ENCODE measurements around the gene VWC2.

VWC2 gene

DNA sequence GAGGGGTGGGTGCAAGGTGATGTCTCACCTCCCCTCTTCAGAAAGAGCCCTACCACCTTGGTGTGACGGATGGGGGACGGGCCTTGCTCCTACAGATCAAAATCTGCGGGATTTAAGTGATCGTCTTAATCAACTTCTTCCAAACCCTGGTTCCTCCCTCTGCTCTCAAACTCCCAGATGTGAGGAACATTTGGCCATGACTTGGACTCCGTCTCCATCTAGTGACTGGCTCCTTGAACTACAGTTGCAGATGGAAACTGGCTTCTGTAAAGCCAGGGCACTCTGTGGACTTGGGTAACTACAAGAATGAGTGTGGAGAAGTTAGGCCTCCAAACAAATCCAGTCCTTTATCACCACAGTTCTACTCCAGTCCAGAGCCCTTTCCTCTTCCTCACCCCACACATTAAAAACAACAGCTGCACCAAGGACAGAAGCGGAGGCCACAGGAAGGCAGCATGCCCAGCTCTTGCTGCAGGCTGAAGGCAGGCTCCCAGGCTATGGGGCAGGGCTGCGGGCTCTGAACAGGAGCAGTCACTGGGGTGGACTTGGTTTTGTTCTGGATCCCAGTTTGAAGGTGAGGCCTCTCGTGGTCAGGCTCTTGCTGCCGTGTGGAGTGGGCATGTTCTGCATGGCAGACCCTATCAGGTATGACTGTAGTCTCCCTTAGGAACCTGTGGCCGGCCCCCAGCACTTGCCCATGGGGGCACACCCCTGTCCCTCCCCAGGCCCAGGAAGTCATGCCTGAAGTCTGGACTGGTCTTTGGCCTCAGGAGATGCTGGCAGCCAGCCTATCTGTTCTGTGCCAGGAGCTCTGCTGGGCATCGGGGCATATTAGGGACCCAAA, 79.4 kb downstream of the VWC2 start:
- no peak for DNase-seq (ENCODE audit: low read depth)

DNA sequence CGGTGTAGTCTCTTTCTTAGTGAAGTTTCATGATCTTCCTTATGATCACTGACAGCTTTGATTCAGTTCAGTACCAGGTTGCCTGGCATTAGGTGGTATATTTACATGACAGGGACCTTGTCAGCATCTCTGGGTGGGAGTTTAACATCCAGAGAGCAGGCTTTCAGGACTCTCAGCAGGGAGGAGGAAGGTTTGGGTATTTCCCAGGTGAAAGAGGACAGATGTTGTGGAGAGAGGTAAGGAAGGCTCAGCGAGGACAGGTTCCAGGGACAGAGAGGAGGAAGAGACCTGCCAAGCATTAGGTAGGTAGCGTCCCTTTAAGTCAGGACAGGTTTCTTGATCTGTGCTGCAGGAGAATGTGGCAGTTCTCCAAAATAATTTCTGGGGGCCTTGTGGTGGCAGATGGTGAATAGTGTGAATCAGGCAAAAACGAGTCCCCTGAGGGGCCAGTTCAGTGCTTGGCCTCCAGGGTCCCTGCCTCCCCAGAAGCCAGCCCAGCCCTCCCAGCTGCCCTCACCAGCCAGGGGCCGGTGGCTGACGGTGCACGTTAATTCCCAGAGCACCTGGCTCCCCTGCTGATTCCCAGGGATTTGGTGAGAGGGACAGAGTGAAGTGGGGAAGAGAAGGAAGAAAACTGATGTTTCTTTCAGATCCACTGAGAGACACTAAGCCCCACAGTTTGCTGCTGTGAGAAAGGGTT, 82.0 kb downstream of the VWC2 start:
- no peak for DNase-seq (ENCODE audit: low read depth)

DNA sequence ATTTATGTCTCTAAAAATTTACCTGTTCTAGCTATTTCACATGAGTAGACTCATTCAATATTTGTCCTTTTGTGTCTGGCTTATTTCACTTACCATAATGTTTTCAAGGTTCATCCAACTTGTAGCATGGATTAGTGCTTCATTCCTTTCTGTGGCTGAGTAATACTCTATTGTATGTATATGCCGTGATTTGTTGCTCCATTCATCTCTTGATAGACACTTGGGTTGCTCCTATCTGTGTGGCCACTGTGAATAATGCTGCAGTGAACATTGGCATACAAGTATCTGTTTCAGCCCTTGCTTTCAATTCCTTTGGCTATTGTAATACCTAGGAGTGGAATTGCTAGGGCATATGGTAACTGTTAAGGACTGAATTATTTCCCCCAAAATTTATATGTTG, 86.9 kb downstream of the VWC2 start:
- DNase-seq (ENCODE audit: low read depth): no peak

DNA sequence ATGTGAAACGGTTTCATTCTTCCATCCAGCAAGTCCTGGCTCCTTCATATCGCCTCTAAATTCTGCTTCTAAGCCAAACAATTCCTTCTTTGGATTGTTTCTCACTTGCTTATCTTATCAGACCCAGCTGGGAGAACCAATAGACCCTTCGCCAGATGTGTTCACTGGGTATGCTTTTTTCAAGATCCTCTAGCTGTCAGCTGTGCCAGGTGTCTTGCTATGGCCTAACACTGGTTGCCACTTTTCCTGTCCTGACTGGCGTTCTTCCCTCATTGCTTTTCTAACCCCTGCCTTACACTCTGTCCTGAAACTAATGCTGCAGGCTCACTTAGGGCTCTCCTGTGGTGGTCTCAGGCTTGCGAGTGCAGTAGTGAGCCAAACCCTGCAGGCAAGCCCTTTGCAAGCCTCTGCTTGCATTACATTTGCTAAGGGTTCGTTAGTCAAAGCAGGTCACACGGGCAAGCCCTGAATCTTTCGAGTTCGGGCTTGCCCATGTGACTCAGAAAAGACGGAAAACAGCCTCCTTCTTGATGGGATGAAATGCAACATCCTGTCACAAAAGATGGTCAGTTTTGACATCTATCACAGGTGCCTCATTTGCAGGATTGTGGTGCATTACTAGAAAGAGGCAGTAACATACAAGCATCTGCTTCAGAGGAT, 92.8 kb downstream of the VWC2 start:
- DNase-seq (ENCODE audit: low read depth): no peak

GRCh38 chr7:49866910-49867309, 93.5 kb downstream of the VWC2 start:
- no peak for DNase-seq (ENCODE audit: low read depth)

GRCh38 chr7:49873420-49873819, 100.0 kb downstream of the VWC2 start:
- no peak for DNase-seq (ENCODE audit: low read depth)

DNA sequence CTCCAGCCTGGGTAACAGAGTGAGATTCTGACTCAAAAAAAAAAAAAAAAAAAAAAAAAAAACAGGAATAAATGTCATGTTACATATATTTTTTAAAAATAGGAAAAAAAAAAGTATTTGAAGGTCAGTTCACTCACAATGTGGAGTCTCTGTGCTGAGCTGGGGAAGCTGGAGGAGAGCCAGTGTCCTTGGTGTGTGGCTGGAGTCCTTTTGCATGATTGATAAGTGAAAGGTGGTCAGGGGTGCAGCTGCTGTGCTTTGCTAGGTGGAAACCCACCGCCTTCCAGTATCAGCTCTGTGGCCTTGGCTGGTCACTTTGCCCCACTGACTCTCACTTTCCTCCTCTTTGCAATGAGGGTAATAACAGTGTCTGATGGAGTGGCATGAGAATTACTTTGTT, 101.9 kb downstream of the VWC2 start:
- no peak for DNase-seq (ENCODE audit: low read depth)

- DNase-seq (ENCODE audit: low read depth): no peak
These were observed 102.8 kb downstream of the VWC2 start for GRCh38 chr7:49876202-49876601.

- no peak for DNase-seq (ENCODE audit: low read depth)
These were observed 104.7 kb downstream of the VWC2 start for GRCh38 chr7:49878089-49878488.

GRCh38 chr7:49878627-49879026, 105.2 kb downstream of the VWC2 start:
- DNase-seq (ENCODE audit: low read depth): no peak

- no peak for DNase-seq (ENCODE audit: low read depth)
These were observed 110.5 kb downstream of the VWC2 start for GRCh38 chr7:49883933-49884332.

DNA sequence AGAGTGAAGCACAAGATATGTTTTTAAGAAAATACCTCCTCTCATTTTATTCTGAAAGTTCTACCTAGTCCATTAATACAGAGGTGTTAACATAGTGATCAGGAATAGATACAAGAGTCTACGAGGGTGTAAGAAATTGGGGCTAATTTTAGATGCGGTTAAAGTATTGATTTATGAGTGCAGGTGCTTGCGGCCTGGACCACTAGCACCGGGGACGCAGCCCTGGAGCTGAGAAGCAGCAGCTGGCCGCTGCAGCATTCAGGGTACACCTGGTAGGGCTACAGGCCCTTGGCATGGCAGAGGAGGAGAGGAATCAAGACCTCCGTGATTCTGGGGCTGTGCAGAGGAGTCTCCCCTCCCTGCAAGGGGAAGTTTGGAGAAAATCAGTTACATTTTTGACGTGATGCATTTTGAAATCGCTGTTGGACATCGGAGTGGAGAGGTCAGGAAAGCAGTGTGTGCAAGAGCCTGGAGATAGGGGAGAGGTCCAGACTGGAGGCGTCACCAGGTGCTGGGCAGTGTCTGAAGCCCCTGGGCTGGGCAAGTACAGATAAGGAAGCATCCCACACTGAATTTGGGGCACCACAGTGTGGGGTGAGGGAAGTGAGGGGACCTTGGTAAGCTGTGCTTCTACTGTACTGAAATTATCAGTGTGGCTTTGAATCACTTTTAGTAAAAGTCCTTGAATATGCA, 112.3 kb downstream of the VWC2 start:
- no peak for DNase-seq (ENCODE audit: low read depth)

DNA sequence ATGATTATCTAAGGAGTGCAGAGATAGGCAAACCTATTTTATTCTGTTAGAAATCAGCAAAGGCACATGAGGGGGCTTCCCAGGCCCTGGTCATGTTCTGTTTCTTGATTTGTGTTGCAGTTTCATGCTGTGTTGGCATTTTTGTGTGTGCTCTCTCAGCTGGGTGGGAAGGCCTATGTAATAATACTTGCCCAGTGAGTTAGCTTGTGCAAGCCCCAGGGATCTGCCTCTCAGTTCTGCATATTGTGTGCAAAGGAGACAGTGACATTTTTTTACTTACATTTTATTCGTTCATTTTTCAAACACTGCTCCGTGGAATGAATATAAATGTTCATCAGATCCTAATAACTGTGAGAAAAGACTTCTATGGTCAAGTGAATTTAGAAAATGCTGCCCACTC, 119.0 kb downstream of the VWC2 start:
- DNase-seq (ENCODE audit: low read depth): no peak

DNA sequence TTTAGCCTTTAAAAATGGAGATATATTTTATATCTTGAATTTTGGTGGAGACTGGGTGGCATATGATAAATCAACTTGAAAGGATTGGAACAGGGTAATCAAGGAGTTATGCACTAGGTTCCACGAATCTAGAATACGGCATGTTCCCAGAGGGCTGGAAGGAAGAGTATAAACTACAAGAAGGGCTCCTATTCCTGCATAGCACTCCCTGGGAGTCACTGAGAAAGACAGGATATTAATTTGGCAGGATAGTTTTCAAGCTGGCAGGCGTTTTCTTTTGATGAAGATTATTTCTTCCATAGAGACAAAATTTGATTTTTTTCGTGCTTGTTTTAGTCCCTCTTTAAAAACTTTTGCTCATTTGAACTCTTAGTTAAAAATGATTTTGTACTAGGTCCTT, 119.7 kb downstream of the VWC2 start:
- DNase-seq (ENCODE audit: low read depth): no peak

DNA sequence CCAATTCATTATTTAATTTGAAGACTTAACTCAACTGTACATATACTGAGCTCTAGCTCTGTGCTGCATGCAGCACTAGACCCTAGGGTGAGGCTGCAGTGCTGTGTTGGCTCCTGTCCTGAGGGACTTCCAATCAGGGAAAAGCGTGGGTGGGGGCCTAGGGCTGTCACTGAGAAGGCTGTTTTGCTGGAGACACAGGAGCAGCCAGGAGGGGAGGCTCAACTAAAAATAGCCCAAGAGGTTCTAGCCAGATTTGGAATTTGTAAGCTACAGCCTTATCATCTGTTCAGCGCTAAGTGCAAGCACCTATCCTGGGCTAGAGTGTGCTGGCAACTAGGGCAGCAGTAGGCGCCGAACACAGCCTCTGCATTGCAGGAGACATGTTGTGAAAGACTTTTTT, 121.1 kb downstream of the VWC2 start:
- no peak for DNase-seq (ENCODE audit: low read depth)

DNA sequence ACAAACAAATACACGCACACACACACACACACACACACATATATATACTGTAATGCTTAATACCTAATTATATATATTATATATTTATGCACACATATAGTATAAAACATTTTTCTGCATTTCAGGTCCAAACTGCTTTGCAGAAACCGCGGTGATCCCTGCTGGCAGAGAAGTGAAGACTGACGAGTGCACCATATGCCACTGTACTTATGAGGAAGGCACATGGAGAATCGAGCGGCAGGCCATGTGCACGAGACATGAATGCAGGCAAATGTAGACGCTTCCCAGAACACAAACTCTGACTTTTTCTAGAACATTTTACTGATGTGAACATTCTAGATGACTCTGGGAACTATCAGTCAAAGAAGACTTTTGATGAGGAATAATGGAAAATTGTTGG, 138.5 kb downstream of the VWC2 start:
- no peak for DNase-seq (ENCODE audit: low read depth)

GRCh38 chr7:49926720-49927119, 153.3 kb downstream of the VWC2 start:
- no peak for DNase-seq (ENCODE audit: low read depth)

DNA sequence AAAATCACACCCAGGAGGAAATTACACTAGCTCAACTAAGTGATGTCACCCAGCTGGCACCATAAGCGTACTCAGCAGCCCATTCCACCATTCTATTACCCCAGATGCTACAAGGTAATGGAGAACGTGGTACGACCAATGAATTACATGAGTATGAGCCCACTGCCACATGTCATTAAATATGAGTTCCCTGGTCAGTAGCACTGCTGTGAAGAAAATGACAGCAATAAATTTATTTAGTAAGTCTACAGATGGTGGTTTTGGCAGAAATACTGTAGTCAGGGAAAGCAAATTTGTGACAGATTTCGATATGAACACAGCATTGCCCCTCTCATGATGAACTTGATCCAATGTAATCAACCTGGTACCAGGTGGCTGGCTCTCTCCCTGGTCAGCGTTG, 154.2 kb downstream of the VWC2 start:
- DNase-seq (ENCODE audit: low read depth): no peak

DNA sequence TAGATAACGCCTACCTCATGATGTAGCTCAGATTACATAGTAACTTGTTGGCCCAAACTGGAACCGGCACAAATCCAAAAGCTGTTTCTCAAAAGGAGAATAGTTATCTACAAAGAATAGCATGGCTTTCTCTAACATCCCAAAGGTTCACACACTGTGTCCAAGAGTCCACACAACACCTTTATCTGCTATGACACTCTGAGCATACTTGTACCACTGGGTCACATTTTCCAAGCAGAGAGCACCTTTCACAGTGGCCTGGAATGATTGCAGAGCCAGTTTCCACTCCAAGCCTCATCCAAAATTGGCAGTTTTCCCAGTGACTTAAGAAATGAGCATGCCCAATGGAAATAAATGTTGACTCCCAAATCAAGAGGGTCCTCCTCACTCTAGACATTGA, 155.3 kb downstream of the VWC2 start:
- no peak for DNase-seq (ENCODE audit: low read depth)

DNA sequence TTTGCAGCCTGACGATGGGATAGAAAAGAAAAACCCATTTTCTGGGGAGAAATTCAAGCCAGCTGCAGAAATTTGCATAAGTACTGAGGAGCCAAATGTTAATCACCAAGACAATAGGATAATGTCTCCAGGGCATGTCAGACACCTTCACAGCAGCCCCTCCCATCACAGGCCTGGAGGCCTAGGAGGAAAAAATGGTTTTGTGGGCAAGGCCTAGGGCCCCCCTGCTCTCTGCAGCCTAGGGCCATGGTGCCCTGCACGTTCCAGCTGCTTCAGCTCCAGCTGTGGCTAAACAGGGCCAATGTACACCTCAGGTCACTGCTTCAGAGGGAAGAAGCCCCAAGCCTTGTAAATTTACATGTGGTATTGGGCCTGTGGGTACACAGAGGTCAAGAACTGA, 158.2 kb downstream of the VWC2 start:
- no peak for DNase-seq (ENCODE audit: low read depth)

GRCh38 chr7:49937608-49938007, 164.2 kb downstream of the VWC2 start:
- no peak for DNase-seq (ENCODE audit: low read depth)

Data from stimulated activated CD8-positive, alpha-beta memory T cell treated with anti-CD3 and anti-CD28 coated beads, Interleukin-12 subunit alpha, Interleukin-12 subunit beta, amount 100 ng/mL, for 1 hour (primary cell).